Measurements from ENCODE around the gene AP5S1.
"Not testable (repeated sequence)": the region's sequence is repeated elsewhere in the genome, so short reads cannot be mapped to it uniquely, and the experiment has no call there.

AP5S1 gene

GRCh38 chr20:3820048-3820900 is at the start of gene AP5S1:
AP5S1 (plus strand) TSS chr20:3820547; CDS start chr20:3822118, 1,571 bp downstream.
- peak; percentile 91 for DNase-seq

- no peak for DNase-seq
Measured at GRCh38 chr20:3771552-3772058, 48.7 kb upstream of the AP5S1 start.

GRCh38 chr20:3775457-3776108 is 44.8 kb upstream of the AP5S1 start:
- DNase-seq, result no peak

DNA sequence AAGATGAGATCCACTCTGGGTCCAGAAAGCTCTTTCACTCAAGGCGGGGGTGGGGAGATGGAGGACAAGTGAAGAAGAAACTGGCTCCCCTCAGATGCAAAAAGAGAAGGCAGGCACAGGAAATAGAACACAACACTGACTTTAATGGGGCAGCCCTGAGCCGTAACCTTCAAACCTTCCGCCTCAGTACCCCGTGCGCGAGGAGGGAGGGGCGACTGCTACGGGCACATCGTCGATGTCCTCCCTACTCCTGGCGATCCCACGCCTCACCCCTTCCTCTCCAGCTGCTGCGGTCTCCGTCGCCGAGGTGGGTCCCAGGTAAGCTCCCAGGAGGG is 43.0 kb upstream of the AP5S1 start:
- DNase-seq, result no peak

- peak; percentile 30 for DNase-seq
Measured at GRCh38 chr20:3777716-3778629, 42.4 kb upstream of the AP5S1 start.

DNA sequence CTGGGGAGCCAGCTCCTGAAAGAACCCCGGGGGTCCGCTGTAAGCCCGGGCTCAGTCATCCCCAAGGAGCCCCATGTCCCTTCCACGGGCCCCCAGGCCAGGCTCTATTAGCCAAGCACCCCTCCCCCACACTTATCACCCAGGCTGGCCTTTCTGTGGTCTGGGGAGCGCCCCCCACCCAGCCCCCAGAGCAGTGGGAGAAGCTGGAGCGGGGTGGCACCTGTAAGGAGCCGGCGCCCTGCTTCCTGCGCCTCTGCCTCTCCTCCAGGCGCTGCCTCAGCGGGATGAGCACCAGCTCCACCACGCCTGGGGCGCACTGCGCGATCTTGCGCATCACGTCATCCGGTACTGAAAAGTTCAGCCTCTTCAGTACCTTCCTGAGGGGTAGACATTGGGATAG is 41.4 kb upstream of the AP5S1 start:
- DNase-seq, result no peak

- DNase-seq, result peak; percentile 71
Measured at GRCh38 chr20:3781153-3781910, 39.0 kb upstream of the AP5S1 start, which contains the start of gene SPEF1. SPEF1 (minus strand) TSS chr20:3781448; CDS start chr20:3781287, 161 bp downstream.

DNA sequence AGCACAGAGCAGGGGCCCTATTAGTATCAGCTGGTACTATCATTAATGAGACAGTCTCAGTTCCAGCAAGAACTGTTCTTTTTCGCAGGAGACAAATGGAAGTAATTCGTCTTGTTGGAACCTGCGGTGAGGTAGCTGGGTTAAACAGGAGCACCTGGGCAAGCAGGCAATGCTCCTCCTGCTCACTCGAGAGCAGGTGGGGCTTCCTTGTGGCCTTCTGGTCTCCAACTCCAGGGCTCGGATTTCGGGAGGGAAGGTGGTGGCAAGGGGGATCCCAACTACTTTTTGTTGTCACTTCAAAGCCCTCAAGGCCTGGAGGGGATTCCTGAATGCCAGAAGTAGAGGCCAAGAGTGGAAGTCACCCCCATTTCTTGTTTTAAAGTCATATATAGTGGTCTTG is 37.8 kb upstream of the AP5S1 start:
- no peak for DNase-seq

GRCh38 chr20:3783068-3783489 is 37.3 kb upstream of the AP5S1 start:
- DNase-seq, result no peak

DNA sequence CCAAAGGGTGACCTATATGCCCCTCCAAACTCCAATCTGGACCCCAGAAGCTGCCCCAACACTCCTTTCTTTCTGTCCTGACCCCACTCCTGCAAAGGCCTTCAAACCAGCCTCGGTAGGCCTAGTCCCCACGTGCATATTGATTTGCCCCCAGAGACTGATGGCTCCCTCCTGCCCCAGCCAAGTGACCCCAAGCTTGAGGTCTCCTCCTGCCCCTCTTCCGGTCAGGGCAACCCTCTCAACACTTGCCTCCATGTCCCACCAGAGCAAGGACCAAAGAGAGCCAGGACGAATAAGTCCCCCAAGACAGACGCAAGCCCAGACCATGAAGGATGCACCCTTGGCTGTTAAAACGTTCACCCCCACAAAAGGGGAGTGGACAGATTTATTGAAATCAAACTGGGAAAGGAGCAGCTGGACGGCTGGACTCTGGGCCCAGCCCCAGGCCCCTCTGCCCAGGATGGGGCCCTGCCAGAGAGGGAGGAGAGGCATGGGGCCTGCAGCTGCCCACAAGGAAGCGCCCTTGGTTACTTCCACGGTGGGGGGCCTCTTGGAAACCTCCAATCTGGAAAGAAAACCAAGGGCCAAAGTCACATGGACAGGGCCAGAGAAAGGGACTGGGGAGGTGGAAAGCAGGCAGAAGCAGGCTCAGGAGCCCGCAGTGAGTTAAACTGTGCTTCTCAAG is 36.7 kb upstream of the AP5S1 start:
- DNase-seq, result no peak

GRCh38 chr20:3784216-3784853 is 36.0 kb upstream of the AP5S1 start:
- DNase-seq, result no peak

DNA sequence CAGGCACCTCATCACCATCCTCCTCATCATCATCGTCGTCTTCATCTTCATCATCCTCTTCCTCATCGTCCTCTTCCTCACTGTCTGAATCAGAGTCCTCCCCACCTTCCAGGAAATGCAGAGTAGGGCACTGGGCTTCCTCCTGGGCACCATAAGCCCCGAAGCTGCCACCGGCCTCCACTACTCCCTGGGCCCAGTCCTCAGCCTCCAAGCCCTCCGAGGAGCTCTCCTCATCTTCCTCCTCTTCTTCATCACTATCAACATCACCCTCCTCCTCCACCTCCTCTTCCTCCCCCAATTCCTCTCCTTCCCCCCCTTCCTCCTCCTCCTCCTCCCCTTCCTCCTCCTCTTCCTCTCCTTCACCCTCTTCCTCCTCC is 35.5 kb upstream of the AP5S1 start:
- DNase-seq, result no peak

DNA sequence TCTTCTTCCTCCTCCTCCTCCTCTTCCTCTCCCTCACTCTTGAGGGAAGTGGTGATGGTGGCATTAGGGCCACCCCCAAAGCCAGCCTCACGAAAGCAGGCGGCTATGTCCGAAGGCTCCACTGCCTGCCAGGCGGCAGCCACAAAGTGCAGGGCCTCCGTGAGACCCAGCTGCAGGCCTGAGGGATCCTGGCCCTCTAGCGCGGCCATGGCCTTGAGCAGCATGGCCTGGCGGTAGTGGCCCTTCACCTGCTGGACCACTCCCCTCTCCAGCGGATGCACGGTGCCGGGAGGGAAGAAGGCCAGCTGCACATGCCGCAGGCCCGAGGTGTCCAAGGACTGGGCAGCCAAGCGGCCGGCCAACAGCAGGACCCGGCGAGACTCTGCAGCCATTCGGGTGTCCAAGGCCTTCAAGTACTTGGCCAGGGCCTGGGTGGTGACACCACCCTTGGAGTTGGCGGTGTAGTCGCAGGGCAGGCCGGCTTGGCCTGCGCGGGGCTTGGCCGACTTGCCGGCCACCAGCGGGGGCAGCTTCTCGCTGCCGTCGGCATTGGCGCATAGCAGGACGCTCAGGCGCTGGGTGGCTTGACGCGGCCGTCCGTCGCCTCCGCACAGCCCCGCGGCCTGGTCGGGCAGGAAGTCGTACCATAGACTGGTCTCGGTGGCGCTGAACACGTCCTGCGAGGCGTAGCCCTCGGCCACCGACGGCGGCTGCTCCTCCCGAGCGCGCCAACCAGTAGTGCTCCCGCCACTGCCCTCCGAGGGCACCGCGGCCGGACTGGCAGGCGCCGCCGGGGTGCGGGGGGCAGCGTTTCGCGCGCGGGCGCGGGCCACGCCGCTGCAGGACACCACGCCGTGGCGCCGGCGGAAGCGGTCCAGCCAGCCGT is 34.9 kb upstream of the AP5S1 start:
- no peak for DNase-seq

DNA sequence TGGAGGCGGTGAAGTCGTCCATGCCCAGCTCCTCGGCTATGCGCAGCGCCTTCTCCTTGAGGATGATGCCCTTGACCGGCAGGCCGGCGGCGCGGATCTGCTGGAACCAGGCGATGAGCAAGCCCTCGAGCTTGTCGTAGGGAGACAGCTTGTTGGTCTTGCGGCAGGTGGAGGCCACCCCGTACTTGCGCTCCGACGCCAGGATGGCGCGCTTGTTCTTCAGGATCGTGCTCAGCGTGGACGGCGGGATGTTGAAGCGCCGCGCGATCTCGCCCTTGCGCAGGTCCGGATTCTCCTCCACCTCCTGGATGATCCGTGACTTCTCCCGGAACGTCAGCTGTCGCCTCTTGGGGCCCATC is 34.2 kb upstream of the AP5S1 start:
- DNase-seq, result peak; percentile 32

- DNase-seq, result peak; percentile 86
Measured at GRCh38 chr20:3786665-3787323, 33.6 kb upstream of the AP5S1 start, which contains the start of gene CENPB. CENPB (minus strand) TSS chr20:3786740; CDS start chr20:3786483, 257 bp downstream.

DNA sequence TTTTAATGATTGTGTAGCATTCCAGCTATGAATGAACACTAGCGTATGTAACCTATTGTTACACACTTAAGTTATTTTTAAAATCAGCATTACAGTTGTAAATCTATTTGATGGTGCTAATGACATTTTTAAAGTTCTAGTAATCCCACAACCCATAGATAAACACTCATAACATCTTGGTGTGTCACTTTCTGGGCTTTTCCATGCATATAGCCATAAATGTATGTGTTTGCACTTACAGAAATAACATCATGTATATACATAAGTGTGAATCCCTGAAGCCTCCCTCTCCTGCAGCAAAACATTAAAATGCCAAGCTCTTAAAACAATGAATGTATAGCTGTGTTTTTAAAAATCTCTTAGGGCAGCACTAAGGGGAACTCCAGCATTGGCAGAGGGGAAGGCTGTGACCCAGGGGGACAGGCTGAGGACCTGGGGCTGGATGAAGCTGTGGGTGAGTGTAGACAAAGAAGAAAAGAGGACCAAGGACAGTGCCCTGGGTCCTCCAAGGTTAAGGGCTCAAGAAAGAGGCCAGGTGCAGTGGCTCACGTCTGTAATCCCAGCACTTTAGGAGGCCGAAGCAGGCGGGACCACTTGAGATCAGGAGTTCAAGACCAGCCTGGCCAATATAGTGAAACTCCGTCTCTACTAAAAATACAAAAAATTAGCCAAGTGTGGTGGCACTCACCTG is 32.9 kb upstream of the AP5S1 start:
- no peak for DNase-seq

- DNase-seq, result no peak
Measured at GRCh38 chr20:3788685-3789155, 31.6 kb upstream of the AP5S1 start.

DNA sequence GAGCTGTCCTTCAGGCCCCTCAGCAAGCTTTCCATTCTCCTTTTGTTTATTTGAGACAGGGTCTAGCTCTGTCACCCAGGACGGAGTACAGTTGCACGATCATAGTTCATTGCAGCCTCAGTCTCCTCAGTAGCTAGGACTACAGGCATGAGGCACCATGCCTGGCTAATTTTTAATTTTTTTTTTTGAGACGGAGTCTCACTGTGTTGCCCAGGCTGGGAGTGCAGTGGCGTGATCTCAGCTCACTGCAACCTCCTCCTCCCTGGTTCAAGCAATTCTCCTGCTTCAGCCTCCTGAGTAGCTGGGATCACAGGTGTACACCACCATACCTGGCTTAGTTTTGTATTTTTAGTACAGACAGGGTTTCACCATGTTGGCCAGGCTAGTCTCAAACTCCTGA is 31.1 kb upstream of the AP5S1 start:
- DNase-seq, result not testable (repeated sequence)

- DNase-seq, result not testable (repeated sequence)
Measured at GRCh38 chr20:3794168-3794567, 26.2 kb upstream of the AP5S1 start.
